ENCODE measurements around the gene XAB2. TPM values are rescaled to one million over a fixed set of nuclear protein-coding genes. Genes with fewer than 3 reads are reported as not detected.

The XAB2 gene
- total RNA-seq: 17.9 TPM

DNA sequence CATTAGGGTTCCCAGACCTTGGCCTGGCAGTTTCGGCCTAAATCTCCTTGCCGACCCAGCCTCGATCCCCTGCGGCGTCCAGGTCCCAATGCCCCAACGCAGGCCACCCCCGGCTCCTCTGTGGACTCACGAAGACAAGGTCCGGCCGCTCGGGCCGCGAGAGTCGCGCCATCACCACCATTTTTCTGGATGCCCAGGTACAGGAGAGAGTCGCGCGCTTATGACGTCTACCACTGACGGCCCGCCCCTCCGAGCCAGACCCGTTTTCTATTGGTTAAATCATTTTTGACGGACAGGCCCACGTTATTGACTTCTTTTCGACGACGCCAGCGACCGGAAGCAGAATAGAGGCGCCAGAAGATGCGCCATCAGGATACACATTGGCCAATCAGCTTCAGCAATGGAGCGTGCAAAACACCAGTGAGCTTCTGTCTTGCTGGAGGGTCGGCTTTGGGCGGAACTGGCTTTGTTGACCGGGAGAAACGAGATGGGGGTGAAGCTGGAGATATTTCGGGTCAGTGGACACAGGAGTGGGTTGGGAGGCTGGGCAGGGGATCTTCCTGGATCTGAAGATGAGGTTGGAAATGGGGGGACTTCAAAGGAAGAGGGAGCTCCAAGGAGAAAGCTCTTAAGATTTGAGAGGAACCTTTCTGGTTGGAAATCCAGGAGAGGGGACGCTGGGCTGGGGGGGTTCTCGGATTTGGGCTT, at the start of gene XAB2, which contains the start of gene PET100:
TSS of gene XAB2 (minus strand) at position 199 of the 708 bp plus-strand sequence. CDS start at position 181, 18 bp downstream.
TSS of gene PET100 (plus strand) at position 447 of the 708 bp plus-strand sequence. CDS start at position 488, 41 bp downstream.
- peak; percentile 94 for ATAC-seq

DNA sequence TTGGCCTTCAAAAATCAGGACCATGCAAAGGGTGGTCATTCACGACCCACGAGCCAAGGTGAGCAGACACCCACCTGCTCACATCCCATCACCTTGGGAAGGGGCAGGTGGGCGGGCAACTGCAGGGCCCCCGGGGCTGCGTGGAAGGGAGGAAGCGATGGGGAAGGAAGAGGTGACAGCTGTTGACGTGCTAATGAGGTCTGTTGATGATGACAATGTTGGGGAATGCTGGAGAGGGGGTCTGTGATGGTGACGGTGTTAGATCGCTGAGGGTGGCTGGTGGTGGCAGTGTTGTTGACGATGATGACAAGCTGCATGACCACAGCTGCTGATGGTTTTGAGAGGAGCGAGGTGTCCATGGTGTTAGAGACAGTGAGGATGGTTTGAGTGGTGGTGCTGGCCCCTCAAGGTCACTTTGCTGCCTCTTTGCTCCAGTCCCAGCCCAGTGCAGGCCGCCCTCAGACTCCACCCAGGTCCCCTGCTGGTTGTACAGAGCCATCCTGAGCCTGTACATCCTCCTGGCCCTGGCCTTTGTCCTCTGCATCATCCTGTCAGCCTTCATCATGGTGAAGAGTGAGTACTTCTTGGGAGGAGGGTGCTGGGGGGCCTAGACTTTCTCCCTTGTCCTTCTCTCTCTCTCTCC, 48.4 kb upstream of the XAB2 start:
- no peak for ATAC-seq

DNA sequence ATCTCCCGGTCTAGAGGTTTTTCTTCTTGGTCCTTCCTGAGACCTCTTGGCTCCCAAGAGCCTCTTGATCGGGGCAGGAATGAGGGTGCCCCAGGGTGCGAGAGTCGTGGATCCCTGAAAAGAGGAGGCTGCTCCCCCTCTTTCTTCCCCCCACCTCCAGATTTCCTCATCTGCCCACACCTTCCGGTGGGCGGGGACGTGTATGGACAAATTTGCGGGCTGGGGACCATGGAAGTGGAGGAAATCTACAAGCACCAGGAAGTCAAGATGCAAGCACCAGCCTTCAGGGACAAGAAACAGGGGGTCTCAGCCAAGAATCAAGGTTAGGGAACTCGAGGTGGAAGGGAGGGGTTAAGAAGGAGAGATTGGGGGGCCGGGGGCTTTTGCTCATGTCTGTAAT, 47.5 kb upstream of the XAB2 start, which contains the start of gene MCEMP1:
TSS of gene MCEMP1 (plus strand) at position 237 of the 400 bp plus-strand sequence. CDS start at position 268, 31 bp downstream.
- no peak for ATAC-seq

DNA sequence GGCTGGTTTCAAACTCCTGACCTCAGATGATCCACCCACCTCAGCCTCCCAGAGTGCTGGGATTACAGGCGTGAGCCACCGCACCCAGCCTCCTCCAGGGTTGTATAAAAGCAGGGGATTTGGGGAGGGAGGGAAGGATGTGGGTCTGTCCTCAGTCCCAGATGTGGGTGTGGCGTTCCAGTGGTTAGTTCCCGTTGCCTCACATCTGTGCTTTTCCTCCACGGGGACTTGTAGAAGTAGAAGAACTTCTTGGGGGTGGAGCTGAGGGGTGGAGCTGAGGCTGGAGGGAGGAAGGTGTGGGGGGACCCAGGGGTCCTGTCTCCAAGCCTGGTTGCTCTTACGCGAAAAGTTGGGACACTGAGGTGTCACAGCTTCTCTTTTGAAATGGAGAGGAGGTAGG, 47.0 kb upstream of the XAB2 start:
- no peak for ATAC-seq

DNA sequence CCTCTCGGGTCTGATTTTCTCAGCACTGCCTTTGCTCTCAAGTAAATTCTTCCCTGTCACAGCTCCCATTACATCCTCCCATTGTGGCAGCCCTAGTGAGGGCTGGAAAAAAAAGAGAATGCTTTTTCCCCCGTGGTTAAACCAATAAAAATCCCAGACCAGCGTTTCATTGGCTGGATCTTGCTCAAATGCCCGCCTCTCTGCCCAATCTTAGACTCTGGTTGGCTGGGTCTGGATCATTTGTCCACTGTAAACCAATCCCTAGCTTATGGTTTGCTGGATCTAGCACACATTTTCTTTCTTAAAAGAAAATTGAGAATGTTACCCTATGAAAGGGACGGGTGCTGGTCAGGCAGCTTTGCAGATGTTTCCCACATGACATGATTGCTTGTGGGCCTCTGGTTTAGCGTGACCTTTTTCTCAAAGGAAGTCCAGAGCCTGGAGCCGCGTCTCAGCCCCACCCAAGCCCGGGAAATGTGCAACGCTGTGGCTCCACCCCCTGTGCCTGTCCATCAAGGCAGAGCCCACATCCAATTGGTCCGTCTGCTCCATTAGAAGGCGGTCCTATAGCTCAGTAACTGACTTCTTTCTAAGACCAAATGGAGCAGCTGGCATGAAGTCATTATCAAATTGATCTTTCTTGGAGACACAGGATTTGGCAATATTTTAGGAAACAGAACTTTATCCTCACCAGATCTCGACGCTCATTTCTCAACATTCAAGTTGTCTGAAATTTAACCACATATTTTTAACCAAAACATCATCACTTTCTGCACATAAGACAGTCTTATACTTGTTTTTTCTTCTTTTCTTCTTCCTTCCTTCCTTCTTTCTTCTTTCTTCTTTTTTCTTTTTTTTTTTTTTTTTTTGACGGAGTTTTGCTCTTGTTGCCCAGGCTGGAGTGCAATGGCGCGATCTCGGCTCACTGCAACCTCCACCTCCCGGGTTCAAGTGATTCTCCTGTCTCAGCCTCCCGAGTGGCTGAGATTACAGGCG, 45.0 kb upstream of the XAB2 start:
- ATAC-seq: peak; percentile 77

DNA sequence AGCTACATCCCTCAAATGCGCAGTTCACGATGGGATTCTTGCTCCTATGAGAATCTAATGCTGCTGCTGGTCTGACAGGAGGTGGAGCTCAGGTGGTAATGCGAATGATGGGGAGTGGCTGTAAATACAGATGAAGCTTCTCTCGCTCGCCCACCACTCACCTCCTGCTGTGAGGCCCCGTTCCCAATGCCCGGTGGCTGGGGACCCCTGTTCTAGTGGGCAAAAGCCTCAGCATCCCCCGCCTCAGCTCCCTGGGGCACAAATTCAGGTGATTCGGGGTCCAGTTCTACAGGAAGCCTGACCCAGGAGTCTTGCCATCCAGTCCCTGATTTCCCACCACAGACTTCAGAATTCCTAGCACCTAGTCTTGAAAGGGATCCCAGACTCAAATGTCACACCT, 43.2 kb upstream of the XAB2 start:
- ATAC-seq: no peak

DNA sequence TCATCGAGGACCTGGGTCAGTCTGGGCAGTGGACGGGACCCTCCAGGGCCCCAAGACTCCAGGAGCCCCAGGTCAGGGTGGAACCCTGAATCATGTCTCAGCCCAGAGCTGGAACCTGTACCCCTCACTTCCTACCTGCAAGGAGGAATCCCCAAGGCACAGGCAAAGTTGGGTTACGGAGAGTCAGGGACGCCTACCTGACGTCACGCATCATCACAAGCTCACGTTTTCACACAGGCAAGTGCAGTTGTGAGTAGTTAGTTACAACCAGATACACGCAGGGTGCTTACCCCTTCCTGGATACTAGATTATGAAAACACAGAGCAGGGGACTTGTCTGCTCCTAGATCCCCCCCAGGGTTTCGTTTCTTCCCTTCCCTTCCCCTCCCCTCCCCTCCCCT, 41.4 kb upstream of the XAB2 start:
- no peak for ATAC-seq

DNA sequence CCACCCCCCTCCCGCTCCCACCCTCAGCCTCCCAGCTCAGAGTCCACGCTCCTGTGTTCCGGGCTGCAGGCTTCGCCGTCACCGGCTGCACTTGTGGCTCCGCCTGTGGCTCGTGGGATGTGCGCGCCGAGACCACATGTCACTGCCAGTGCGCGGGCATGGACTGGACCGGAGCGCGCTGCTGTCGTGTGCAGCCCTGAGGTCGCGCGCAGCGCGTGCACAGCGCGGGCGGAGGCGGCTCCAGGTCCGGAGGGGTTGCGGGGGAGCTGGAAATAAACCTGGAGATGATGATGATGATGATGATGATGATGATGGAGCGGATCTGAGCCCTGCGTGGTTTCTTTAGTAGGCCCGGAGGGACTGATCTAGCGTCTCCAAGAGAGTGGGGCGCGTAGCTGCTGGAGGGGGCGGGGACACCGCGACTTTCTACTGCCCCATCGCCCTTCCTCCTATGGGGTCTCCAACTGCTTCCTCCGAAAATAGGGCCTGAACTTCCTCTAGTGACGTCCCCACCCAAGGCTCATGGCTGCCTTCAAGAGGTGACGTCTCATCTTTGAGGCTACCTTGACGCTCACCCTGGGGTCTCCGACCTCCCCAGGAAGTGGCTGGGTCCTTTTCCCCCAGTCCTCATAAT, 40.9 kb upstream of the XAB2 start:
- ATAC-seq: no peak

DNA sequence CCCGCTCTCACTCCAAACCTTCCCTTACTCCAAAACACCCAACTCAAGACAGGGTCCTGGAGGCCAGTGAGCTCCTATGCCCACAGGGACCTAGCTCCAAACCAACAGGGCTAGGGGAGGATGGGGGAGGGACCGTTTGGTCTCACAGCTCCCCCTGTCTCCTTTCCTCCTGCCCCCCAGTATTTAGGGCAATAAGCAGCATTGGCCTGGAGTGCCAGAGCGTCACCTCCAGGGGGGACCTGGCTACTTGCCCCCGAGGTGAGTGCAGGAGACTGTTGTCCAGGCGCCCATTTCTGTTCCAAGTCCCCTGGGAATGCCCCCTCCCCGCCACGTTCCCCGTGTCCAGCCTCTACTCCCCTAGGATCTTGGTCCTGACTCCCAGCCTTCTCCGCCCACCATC, 40.3 kb upstream of the XAB2 start:
- ATAC-seq: no peak

DNA sequence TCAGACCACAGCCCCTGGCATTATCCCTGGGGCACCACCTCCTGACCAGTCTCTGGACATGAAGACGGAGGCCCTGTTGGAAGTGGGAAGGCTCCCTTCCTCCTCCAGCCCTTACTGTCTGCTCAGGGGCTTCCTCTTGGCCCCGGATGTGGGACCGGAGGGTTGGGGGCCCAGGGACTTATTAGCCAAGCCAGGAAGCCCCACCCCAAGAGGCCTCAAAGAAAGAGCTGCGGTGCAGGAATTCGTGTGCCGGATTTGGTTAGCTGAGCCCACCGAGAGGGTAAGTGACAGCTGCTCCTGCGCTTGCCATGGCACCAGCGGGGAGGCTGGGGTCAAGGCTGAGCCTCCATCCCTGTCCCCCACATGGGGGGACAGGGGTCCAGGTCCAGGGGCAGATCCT, 39.5 kb upstream of the XAB2 start, which contains the start of gene RETN:
TSS of gene RETN (plus strand) at position 208 of the 400 bp plus-strand sequence. CDS start 278 bp downstream, outside the sequence.
- no peak for ATAC-seq

DNA sequence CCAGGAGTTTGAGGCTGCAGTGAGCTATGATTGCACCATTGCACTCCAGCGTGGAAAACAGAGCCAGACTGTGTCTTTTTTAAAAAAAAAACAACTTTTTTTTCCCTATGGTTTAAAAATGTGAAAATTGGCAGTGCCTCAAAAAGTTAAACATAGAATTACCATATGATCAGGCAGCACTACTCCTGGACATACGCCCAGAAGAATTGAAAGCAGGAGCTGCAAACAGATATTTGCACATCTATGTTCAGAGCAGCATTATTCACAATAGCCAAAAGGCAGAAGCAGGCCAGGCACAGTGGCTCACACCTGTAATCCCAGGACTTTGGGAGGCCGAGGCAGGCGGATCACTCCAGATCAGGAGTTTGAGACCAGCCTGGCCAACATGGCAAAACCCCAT, 35.7 kb upstream of the XAB2 start:
- no peak for ATAC-seq

DNA sequence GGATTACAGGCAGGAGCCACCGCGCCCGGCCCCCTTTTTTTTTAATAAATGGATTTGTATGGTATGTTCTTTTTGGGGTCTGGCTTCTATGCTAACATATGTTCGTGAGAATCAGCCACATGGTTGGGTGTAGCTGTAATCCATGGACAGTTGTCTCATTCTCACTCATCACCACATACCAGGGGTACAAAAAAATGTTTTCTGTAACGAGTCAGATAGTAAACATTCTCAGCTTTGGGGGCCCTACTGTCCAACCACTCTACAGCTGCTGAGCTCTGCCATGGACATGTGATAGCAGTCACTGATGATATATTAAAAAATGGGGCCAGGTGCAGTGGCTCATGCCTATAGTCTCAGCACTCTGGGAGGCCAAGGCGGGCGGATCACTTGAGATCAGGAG, 34.4 kb upstream of the XAB2 start:
- ATAC-seq: no peak

DNA sequence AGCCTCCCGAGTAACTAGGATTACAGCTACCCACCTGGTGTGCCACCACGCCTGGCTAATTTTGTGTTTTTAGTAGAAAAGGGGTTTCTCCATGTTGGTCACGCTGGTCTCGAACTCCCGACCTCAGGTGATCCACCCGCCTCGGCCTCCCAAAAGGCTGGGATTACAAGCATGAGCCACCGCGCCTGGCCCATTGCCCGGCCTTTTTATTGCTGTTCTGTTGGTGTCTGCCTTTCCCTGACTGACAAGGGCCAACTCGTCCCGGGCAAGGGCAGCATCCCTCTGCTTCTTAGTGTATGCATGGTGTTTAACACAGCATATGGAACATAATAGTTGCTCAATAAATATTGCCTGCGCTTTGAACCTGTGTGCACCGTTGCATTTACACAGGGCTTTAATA, 33.3 kb upstream of the XAB2 start:
- no peak for ATAC-seq

DNA sequence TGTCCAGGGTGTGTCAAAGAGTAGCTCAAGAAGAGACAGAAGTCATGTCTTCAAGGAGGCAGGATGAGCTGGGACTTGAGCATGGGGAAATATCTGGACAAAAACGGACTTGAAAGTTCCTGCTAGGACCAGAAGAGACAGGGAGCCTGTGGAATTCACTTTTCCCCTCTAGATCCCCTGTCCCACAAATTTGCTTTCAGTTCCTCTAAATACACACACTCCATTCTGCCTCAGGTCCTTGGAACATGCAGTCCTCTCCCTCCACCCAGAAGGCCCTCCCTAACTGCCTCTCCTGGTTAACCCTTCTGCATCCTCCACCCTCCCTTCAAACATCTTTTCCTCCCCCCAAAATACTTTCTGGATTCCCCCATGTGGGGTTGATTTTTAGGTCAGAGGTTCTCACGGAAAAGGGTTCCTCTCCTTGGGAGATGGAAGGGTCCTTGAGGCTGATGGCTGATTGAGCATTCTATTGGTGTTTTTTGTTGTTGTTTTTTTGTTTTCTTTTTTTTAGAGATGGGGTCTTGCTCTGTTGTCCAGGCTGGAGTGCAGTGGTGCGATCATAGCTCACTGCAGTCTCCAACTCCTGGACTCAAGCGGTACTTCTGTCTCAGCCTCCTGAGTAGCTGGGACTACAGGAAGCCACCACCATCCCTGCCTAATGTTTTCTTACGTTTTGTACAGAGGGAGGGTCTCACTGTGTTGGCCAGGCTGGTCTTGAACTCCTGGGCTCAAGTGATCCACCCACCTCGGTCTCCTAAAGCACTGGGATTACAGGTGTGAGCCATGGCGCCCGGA, 32.6 kb upstream of the XAB2 start:
- ATAC-seq: no peak

DNA sequence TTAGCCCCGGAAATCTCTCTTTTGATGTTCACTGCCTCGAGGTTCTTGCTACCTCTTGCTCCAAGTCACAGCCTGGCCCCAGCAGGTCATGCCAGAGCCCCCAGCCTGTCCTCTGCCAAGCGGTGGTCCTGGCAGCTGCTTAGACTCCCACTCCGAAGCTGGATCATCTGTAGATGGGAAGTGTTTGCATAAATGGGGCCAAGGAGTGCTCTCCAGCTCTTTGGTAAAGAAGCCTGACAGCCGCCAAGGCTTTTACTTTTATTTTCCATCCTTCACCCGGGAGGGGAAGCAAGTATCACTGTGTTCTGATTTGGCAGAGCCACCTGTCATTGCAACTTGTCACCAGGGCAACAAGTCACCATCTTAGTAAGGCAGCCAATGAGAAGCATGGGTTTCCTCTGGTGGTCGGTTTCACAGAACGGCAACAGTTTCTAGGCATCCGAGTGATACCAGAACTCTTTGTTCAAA, 28.9 kb upstream of the XAB2 start:
- no peak for ATAC-seq

DNA sequence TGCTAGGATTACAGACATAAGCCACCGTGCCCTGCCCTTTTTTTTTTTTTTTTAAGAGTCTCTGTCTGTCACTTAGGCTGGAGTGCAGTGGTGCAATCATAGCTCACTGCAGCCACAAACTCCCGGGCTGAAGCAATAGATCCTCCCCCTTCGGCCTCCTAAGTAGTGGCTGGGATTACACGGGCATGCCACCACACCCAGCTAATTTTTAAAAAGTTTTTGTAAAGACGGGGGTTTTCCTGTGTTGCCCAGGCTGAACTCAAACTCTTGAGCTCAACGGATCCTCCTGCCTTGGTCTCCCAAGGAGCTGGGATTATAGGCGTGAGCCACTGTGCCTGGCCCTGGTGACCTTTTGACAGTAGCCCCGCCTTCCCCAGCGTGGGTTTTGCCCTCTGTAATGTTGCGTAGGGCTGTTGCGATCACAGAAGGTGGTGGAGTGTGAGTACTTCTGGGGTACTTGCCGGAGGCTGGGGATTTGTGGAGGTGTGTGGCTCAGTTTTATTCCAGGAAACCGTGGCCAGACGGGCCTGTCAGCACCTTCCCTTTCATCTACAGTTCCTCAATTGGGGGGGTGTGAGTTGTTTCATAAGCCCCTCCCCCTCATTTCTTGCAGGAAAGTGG, 27.9 kb upstream of the XAB2 start:
- ATAC-seq: peak; percentile 48

DNA sequence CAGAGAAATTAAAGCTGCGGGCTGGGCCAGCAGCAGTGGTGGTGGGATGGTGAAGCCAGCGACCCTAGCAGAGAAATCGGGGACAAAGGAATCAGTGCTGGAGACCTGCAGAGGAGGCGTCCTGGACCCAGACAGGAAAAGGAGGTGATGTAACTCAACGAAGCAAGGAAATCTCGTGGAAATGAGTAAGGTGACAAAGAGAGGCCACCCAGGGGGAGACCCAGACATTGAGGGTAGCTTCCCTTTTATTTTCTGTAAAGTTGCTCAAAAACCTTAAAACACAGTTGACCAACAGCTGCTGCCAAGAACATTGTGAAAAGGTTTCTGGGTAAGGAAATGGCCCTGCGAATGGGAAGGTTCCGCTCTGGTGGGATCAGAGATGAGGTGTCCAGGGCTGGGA, 26.2 kb upstream of the XAB2 start:
- ATAC-seq: no peak

DNA sequence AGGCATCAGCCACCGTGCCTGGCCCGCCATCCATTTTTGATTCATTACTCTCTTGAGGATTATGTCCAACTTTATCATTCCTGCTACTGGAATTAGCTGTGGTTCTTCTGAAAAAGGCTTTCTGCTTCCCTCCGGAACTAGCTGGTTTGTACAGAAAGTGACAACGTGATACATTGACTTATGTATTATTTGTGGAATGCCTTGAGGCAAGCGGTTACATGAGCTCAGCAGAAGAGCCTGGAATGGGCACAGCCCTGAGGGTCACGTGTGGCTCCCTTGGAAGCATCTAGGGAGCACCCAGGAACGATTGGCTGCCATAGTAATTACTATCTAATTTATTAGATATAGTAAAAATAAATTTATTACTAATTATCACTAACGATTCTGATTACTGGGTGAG, 25.1 kb upstream of the XAB2 start:
- no peak for ATAC-seq

DNA sequence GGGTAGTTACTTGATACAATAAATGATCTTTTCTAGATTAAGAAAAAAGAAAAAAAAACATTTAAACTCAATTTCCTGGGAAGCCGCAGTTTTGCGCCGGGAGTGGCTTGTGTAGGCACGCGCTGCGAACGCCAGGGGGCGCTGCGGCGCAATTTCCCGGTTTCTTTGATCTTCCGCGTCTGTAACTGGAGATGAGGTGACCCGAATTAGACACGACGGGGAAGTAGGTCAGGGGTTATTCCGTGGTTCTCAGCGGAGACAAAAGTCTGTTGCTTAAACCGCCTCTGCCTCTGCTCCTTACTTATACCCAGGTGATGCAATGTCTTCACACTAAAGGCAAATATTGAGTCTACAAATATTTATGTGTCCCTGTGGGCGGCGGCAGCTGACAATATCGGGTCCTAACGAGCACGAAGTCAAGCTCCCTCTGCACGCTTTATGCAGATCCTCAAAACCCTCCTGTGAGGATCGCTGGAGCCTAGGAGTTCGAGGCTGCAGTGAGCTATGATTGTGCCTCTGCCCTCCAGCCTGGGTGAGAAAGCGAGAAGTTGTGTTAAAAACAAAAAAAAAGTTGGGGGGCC, 22.8 kb upstream of the XAB2 start:
- peak; percentile 82 for ATAC-seq

DNA sequence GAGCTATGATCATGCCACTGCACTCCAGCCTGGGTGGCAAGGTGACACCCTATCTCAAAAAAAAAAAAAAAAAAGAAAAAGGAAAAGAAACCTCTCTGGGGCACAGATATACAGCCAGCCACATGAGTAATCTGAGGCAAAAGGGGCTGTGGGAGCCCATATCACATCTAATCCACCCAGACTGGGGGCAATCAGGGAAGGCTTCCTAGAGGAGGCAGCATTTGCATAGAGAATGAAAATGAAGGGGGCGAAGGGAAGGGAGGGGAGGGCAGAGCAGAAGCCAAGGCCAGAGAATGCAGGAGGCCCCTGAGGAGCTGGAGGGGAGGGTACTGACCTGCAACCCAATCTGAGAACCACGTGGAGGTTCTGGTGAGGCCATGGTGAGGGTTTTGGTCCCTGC, 20.8 kb upstream of the XAB2 start:
- no peak for ATAC-seq

All from esophagus mucosa (tissue), 1 donor.